HG02884 (cell line): ENCODE measurements around the gene PITX2.
"Not testable (repeated sequence)": the region's sequence is repeated elsewhere in the genome, so short reads cannot be mapped to it uniquely, and the experiment has no call there.

ENCODE experiments used
- ATAC-seq: cut with Tn5 transposase; IDR thresholded peaks from one replicate; pipeline ENCODE4 v1.9.1; 2021; ENCODE audit warnings: mild to moderate bottlenecking, moderate library complexity; ENCODE audit not compliant: unreplicated experiment

PITX2 gene

DNA sequence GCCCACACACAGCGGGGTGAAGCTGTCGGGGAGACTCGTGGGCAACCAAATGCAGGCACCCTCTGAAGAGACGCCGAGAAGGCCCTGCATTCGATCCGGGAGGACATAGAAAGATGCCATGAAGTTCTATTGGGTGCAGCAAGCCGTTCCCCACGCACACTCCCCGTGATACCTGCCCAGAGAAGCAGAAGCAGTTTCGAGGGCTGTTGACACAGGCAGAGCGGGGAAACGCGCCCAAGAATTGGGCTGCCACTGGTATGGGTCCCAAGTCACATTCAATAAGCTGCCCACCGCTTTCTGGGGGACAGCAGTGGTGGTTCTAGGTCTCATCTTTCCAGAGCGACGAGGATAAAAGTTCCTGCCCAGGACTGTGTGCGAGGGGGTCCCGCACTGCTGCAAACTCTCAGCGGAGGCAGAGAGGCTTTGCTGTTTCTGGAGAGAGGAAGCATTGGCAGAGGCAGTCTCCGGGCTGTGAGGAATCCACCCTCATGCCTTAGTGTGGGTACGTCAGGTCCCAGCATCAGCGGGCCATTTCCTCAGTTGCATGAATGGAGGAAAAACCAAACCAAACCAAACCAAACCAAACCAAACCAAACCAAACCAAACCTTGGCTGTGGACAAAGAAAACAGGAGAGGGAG is 10.1 kb downstream of the PITX2 start:
- no peak for ATAC-seq

DNA sequence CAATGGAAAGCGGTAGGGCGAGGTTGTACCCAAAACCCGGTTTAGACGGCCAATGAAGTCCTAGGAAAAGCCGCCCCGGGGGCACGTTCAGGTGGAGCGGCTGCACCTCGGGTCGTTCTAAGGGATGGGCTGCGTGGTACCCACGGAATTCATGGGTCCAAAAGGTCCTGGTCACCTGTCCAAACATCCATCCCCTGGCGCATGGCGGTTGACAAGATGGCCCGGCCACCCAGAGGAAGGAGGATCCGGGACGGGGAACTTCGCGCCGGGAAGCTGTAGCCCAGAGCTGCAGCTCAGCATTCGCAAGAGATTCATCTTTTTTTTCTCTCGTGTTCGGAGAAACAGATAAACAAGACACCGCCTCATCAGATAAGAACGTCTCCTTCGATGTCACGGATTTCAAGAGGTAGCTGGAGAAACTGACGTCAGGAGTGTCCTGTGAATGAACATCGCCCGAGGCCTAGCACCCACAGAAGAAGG is 10.9 kb downstream of the PITX2 start:
- ATAC-seq, result no peak

DNA sequence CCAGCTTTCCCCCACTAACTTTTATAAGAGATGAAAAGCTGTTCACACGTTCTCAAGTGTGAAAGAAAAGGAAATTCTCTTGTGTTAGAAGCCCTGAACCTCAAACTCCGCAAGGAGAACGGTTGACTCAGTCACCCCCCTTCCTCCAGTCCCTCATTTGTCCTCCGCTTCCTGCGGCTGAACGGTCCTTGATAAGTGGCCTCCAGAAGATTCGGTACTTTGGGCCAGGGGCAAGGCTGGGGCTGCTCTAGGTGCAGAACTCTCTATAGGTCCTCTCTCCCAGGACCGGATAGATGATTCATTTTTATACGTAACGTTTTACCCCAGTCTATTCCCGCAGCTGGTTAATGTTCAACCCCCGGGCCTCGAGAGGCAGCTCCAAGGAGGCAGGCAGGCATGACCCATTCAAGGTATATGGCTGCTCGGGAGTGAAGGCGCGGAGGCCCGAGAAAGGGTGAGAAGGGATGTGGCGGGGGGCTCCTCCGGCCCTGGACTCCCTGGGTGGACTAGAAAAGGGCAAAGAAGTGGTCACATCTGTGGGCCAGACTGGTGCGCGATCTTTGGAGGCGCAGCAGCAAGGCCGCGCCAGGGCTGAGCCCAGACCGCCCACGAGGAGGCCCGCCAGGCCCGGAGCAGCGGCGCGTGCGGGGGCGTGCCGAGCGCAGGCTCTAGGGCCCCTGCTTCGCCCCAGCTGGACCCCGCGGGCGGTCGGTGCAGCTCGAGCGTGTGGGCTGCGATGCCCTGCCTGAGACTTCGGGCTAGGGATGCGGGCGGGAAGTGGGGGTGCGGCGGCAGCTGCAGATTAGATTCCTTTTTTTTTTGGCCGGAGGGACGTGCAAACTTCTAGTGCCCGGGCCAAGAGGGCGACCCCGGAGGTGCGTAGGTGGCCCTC is 11.7 kb downstream of the PITX2 start:
- ATAC-seq, result peak; percentile 71

DNA sequence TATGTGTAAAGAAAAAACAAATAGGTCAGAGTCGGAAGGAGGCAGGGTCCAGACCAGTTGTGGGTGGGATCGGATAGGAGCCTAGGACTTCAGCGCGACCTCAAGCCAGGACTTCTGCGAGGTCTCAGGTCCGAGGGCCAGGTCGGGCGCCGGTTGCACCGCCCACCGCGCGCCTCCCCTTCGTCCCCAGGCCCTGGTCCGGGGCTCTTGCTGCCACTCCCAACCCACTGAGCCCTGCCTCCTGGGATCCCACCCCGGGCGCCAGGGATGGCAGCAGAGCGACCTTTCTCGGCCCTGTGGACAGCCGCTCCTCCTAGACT is 12.3 kb downstream of the PITX2 start:
- no peak for ATAC-seq

DNA sequence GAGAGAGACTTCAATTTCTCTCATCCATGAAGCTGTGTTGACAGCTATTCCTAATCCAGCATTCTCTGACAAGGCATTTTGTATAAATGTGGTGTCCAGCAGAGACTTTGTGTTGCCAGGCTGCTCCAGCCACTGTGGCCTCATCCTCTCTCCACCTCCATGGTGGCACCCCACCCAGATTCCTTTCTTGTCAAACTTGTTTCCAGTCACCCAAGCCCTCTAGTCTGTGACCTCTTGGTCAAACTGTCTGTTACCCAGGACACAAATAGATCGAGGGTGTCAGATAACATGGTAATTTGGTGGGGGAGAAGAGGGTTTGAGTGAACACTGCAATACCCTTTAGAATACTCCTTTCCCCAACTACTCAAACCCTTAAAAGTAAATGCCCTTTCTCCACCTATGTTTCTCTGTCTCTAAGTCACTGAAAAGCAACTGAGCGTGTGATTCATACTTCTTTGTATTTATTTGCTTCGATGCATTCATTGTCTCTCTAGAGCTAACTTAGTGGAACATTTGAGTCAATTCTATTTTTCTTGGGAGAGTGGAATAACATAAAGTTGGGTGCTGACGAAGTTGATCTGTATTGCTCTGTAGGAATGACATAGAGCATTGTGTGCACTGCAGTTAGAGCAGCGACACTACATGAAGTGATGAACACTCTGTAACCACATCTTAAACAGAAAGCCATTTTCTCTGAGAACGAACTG is 13.7 kb downstream of the PITX2 start:
- ATAC-seq, result no peak

DNA sequence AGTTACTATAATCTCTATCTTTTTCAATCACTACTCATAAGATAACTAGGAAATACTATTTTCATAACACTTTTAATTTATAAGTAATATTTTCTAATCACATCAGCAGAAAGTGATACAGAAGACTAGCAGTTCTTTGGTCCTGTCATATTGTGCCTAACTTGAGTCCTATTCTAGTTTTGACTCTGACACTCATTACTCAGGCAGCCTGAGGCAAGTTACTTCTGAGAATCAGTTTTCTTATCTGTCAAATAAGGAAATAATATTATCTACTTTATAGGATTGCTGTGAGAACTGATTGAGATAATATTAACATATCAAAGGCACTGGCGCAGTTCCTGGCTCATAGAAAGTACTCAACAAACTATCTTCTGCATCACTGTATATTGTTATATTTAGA is 17.8 kb downstream of the PITX2 start:
- ATAC-seq, result no peak

DNA sequence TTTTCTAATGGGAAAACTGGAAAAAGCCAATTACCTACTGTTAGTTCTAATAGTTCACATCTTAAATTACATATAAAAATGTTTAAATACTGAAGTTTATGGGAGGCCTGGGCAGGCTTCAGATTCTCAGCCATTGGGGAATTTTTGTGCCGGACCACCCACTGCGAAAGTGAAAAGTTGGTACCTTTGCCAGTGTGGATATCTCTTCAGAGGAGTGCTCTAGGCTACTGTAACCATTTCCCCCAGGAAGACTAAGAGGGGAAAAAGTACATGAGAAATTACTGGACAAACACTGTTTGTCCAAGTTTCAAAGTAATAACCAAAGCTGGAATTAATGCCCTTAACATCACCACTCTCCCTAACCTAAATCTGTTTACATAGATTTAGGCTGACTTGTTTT is 20.8 kb downstream of the PITX2 start:
- ATAC-seq, result no peak

DNA sequence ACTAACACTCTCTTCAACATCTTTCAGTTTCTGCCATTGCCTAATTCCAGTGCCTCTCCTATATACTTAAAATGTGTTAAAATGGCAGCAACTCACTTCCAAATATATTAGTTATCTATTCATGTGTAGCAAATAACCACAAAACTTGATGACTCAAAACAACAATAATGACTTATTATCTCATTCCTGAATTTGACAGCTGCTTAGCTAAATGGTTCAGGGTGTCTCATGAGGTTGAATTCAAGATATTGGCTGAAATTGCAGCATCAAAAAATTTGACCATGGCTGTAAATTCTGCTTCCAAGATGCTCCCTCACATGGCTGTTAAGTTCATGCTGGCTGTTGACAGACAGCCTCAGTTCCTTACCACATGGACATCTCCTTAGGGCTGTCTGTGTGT is 25.3 kb downstream of the PITX2 start:
- ATAC-seq, result no peak

DNA sequence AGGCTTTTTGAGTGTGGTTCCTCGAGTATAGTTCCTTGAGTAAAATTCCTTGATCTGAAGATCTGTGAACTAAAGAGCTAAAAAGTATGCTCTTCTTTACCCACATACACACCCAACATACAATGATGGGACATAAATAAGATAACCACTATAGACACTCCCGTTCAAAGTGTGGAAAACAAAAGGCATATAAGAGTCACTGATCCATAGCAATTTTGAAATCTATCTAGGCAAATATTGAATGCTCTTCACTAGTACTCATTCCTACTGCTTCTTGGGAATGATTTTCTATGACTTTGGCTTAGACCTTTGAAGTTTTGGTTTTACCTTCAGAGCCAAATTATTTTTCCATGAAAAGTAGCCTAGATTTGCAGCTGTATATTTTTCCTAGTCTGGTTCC is 26.4 kb downstream of the PITX2 start:
- ATAC-seq, result no peak

DNA sequence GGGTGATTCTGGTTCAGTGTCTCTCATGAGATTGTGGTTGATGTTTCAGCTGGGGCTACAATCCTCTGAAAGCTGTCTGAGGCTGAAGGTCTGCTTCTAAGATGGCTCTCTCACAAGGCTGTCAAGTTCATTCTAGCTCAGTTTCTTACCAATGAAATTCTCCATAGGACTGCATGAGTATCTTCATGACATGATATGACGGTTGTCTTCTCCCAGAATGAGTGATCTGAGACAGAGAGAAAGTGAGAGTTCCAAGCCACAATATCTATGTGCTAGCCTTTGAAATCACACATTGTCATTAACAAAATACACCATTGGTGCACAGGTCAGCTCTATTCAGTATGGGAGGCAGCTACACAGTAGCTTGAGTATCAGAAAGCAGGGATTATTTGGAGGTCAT is 27.3 kb downstream of the PITX2 start:
- no peak for ATAC-seq

DNA sequence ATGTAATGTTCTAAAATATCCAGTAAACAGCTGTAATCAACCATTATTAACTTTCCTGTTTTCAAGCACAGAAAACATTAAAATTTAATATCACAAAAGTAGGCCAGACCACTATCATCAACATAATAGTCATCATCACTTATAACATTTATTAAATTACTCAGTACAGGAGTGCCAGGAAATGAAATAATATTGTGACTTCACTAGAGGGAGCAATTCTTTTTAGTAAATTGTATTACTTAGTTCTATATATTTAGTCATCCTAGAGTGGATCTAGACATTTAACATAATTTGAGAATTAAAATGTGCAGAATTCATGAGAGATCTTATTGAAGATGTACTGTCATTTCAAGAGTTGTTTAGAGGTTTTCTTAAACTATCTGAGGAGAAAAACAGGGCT is 33.6 kb downstream of the PITX2 start:
- ATAC-seq, result no peak

DNA sequence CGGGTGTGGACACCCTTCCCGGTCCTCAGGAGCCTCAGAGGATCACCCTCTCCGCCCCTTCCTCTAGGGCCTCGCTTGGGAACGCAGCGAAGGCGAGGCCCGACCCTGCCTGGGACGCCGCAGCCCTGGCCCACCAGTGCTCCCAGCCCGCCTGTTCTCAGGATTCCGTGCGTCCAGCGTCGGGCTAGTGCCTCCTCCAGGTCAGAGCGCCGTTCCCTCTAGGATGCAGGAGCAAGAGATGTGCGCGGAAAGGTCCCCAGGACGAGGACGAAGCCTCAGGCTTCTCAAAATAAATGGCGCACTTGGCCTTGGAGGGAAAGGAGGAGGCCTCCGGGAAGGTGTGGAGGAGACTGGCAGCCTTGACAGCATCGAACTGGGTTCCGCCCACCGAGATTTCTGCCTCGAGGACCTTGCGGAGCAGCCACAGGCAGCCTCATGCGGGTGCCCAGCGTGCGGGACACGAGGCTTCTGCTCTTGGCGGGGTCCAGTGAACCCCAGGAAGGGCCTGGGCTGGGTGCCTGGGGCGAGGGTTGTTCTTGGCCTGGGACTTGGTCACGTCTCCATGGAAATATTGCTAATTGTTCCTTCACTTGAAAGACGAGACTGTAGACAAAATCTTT is 35.1 kb downstream of the PITX2 start:
- ATAC-seq, result no peak

DNA sequence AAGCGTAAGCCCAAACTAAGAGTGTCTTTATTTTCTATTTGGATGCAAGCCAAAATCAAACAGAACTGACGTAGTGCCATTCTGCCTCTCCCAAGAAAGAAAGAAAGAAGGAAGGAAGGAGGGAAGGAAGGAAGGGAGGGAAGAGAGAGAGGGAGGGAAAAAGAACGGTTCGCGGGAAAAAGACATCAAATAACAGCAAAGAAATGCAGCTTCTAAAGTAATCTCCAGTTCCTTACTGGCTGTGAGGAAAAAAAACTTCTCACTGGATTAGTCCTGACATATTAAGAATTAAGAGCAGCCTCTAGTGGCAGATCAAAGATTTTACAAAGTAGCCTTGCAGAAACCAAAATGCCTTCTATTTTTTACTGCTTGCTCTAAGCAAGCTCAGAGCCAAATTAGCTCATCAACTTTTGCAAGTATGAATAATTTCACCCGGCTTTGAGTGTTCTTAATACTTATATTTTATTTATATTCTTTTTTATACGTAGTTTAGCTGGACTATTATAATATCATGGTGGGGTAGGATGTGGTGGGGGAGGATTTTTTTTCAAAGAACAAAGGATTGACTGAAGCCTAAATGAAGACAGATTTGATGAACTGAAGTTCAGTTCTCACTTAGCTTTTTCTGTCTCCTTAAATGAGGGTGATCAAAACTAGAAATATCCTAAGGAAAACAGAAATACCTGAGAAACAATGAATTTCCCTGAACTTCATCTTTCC is 36.6 kb downstream of the PITX2 start:
- ATAC-seq, result no peak

DNA sequence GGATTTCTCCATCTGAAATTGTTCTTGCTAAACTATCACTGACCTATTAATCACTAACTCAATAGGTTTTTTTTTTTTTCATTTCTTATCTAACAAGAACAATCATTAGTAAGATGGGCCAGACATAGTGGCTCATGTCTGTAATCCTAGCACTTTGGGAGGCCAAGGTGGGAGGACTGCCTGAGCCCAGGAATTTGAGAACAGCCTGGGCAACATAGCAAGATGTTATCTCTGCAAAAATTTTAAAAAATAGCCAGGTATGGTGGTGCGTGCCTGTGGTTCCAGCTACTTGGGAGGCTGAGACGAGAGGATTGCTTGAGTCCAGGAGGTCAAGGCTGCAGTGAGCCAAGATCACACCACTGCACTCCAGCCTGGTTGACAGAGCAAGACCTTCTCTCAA is 46.2 kb downstream of the PITX2 start:
- not testable (repeated sequence) for ATAC-seq
